B cell (primary cell): ENCODE measurements around the gene COTL1. TPM values are rescaled to one million over a fixed set of nuclear protein-coding genes. Genes with fewer than 3 reads are reported as not detected.

ENCODE experiments used
- ATAC-seq: fragments of 200-7000 bp; cut with Tn5 transposase; one replicate; pipeline ENCODE4 v1.10.0; 2021; ENCODE audit warnings: low read depth, mild to moderate bottlenecking, moderate number of reproducible peaks, moderate library complexity
- CTCF ChIA-PET: fragments of 350-600 bp; sonication (Branson Sonifier 250); formaldehyde crosslinking; loops from one replicate; lab custom pipeline; 2021; ENCODE audit warnings: antibody characterized with exemption, inconsistent platforms; lab: Charles Lee
- POLR2A ChIA-PET: fragments of 350-600 bp; sonication (Branson Sonifier 250); formaldehyde crosslinking; loops from one replicate; lab custom pipeline; 2021; ENCODE audit warnings: antibody characterized with exemption; lab: Charles Lee
- DNase-seq: peaks from one replicate; pipeline ENCODE4 v3.0.0; 2013
- H2AFZ ChIP-seq: 2 replicates; pipeline ENCODE4 v1.6.1; 2012; ENCODE audit warnings: mild to moderate bottlenecking, low read depth, low read length; ENCODE audit not compliant: insufficient read depth, poor library complexity, severe bottlenecking
- H3K27ac ChIP-seq, 2 donors: 1 replicate in 1 of 2; 2 replicates in 1 of 2; pipeline ENCODE4 v1.5.1; 2012 to 2013; ENCODE audit warnings: low read length in 2 of 2, mild to moderate bottlenecking in 2 of 2, moderate library complexity in 1 of 2
- H3K27me3 ChIP-seq, 4 experiments: fragments of 200-600 bp in 1 of 4; sonication (generic) in 1 of 4; replicated peaks in 1 of 4; 1 replicate in 2 of 4; 2 replicates in 2 of 4; pipeline versions ENCODE4 v1.6.1 to v1.7.0; 2013 to 2016; ENCODE audit warnings: low read length in 3 of 4, mild to moderate bottlenecking in 2 of 4, mixed read lengths in 1 of 4, moderate library complexity in 1 of 4; ENCODE audit not compliant: insufficient read depth in 4 of 4, control insufficient read depth in 3 of 4; ENCODE audit errors: control extremely low read depth in 1 of 4
- H3K36me3 ChIP-seq, 2 experiments: replicated peaks in 1 of 2; 1 replicate in 1 of 2; 2 replicates in 1 of 2; pipeline versions ENCODE4 v1.6.1 to v1.7.1; 2013; ENCODE audit warnings: low read length in 1 of 2; ENCODE audit not compliant: insufficient read depth in 2 of 2, control insufficient read depth in 1 of 2; ENCODE audit errors: control extremely low read depth in 1 of 2, extremely low read depth in 1 of 2
- H3K4me1 ChIP-seq, 2 donors: fragments of 200-600 bp in 1 of 2; sonication (generic) in 1 of 2; 1 replicate in 1 of 2; 2 replicates in 1 of 2; pipeline versions ENCODE4 v1.5.1 to v1.6.1; 2013 to 2017; ENCODE audit warnings: low read length in 2 of 2; ENCODE audit not compliant: control insufficient read depth in 2 of 2, insufficient read depth in 2 of 2
- H3K4me2 ChIP-seq: replicated peaks from 2 replicates; pipeline ENCODE3; 2012; ENCODE audit warnings: mild to moderate bottlenecking, low read depth, low read length; ENCODE audit not compliant: poor library complexity, severe bottlenecking
- H3K4me3 ChIP-seq, 5 experiments: fragments of 200-600 bp in 1 of 5; sonication (generic) in 1 of 5; 1 replicate in 3 of 5; 2 replicates in 2 of 5; pipeline versions ENCODE4 v1.5.1 to v1.7.0; 2011 to 2016; ENCODE audit warnings: low read length in 4 of 5, mild to moderate bottlenecking in 4 of 5, low read depth in 2 of 5, control low read depth in 1 of 5, moderate library complexity in 1 of 5; ENCODE audit not compliant: insufficient read depth in 1 of 5; ENCODE audit errors: control extremely low read depth in 1 of 5, extremely low read depth in 1 of 5
- H3K79me2 ChIP-seq: fragments of 200-600 bp; sonication (generic); one replicate; pipeline ENCODE4 v1.6.0; 2016; ENCODE audit warnings: low read length; ENCODE audit not compliant: control insufficient read depth, insufficient read depth
- H3K9ac ChIP-seq: fragments of 200-600 bp; sonication (generic); 2 replicates; pipeline ENCODE4 v1.6.1; 2017; ENCODE audit warnings: mild to moderate bottlenecking, low read length, moderate library complexity
- H3K9me3 ChIP-seq, 3 donors: one replicate each; pipeline versions ENCODE4 v1.6.1 to v1.7.1; 2013; ENCODE audit warnings: low read length in 2 of 3; ENCODE audit not compliant: control insufficient read depth in 2 of 3, insufficient read depth in 1 of 3; ENCODE audit errors: control extremely low read depth in 1 of 3
- H4K20me1 ChIP-seq: 2 replicates; pipeline ENCODE4 v1.6.0; 2012; ENCODE audit warnings: mild to moderate bottlenecking, low read length; ENCODE audit not compliant: insufficient read depth, control insufficient read depth, poor library complexity, severe bottlenecking
- H3K27ac Mint-ChIP-seq: one replicate; pipeline ENCODE4 v1.8.0; 2021; ENCODE audit warnings: mixed read lengths
- H3K27me3 Mint-ChIP-seq: one replicate; pipeline ENCODE4 v1.8.0; 2021; ENCODE audit warnings: mixed read lengths
- H3K4me1 Mint-ChIP-seq: one replicate; pipeline ENCODE4 v1.8.0; 2021; ENCODE audit warnings: mixed read lengths
- H3K4me3 Mint-ChIP-seq: one replicate; pipeline ENCODE4 v1.8.0; 2021; ENCODE audit warnings: mixed read lengths
- H3K9me3 Mint-ChIP-seq: one replicate; pipeline ENCODE4 v1.8.0; 2022; ENCODE audit warnings: mixed read lengths; ENCODE audit not compliant: insufficient read depth
- EZH2 ChIP-seq: IDR thresholded peaks from 2 replicates; pipeline ENCODE4 v1.6.1; 2012; ENCODE audit warnings: borderline replicate concordance, low read depth, mild to moderate bottlenecking, moderate library complexity, low read length; ENCODE audit not compliant: insufficient read depth, poor library complexity, severe bottlenecking
- WGBS: methylation state at CpG from one replicate; pipeline ENCODE4 v1.1.5; 2013; ENCODE audit warnings: missing lambda C conversion rate; ENCODE audit not compliant: insufficient coverage; 5-methylcytosine and 5-hydroxymethylcytosine counted together
- intact Hi-C: fragments of 100-400 bp; cut with micrococcal nuclease; formaldehyde crosslinking; loops from one replicate; pipeline ENCODE4 v1.10.0; 2022
- polyA plus RNA-seq: library from polyadenylated mRNA; depleted of rRNA; stranded (reverse); fragments of >200 nt; gene quantifications from 2 replicates; pipeline ENCODE4 v1.2.3, GENCODE V29; 2012
- total RNA-seq, 2 donors: library from RNA; stranded (reverse); fragments of 120-200 nt in 1 of 2; gene quantifications; 1 replicate in 1 of 2; 2 replicates in 1 of 2; pipeline versions ENCODE4 v1.2.3 to v1.2.4, GENCODE V29; 2013 to 2022
- TF ChIP-seq, protein P1 (sequence below): fragments of 200-600 bp; IDR thresholded peaks from one replicate; pipeline ENCODE4 v1.8.0; 2022; ENCODE audit warnings: antibody characterized with exemption, mild to moderate bottlenecking

Gene COTL1
- total and polyA plus RNA-seq, 2 donors (not counting 1 experiment from before 2014, with no cell fraction given) = 158 to 264 TPM

DNA sequence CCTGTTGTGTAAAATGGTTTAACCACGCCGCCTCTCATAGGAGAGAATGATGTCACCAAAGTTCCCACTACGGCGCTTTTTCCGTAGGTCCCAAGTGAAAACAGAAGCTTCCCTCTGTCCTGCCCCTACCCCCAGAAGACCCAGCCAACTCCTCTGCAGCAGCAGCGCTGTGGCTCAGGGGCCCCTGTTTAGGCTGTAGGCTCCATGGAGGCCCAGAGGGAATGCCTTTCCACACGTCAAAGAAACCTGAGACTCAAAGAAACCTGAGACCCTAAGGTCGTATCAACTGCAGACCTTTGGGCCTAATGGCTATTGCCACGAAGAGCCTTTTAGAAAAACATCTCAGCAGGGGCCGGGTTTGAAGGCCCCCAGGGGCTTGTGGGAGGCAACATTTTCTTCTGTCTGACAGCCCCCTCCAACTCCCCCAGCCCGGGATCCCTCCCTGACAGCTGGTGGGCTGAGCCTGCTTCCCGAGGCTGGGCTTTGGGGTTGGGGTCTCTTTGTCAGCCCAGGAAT lies 70.3 kb downstream of the COTL1 start:
- Histone ChIP-seq H3K27me3 (peaks cover 0 to 13% (median 5%) of the 10 kb centered on the region in 4 experiments), H3K4me1 (peaks cover 10 to 18% of the 10 kb centered on the region in 2 donors), H2AFZ (no peak overlapping the region), H3K4me2 (no peak overlapping the region), H3K9ac (no peak overlapping the region), H4K20me1 (no peaks in the 10 kb centered on the region), H3K36me3 (no peaks in the 10 kb centered on the region), H3K27ac (no peak overlapping the region), H3K9me3 (no peaks in the 10 kb centered on the region), H3K4me3 (no peak overlapping the region), H3K79me2 (no peaks in the 10 kb centered on the region)
- H3K27ac Mint-ChIP-seq = no peak overlapping the region
- ChIA-PET POLR2A (no interaction called here), CTCF (no interaction called here)
- no peaks in the 10 kb centered on the region for H3K9me3 Mint-ChIP-seq
- no peak overlapping the region for H3K4me3 Mint-ChIP-seq
- no peak for ATAC-seq
- intact Hi-C loops = no loop called here
- TF ChIP-seq, protein P1, sequence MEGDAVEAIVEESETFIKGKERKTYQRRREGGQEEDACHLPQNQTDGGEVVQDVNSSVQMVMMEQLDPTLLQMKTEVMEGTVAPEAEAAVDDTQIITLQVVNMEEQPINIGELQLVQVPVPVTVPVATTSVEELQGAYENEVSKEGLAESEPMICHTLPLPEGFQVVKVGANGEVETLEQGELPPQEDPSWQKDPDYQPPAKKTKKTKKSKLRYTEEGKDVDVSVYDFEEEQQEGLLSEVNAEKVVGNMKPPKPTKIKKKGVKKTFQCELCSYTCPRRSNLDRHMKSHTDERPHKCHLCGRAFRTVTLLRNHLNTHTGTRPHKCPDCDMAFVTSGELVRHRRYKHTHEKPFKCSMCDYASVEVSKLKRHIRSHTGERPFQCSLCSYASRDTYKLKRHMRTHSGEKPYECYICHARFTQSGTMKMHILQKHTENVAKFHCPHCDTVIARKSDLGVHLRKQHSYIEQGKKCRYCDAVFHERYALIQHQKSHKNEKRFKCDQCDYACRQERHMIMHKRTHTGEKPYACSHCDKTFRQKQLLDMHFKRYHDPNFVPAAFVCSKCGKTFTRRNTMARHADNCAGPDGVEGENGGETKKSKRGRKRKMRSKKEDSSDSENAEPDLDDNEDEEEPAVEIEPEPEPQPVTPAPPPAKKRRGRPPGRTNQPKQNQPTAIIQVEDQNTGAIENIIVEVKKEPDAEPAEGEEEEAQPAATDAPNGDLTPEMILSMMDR = no peak
- TF ChIP-seq EZH2 = no peak
- H3K4me1 Mint-ChIP-seq = peaks cover 13% of the 10 kb centered on the region
- WGBS = 77% methylated on average over 9 of the region's 12 CpGs
- peaks cover 11% of the 10 kb centered on the region for H3K27me3 Mint-ChIP-seq
- no peak for DNase-seq

DNA sequence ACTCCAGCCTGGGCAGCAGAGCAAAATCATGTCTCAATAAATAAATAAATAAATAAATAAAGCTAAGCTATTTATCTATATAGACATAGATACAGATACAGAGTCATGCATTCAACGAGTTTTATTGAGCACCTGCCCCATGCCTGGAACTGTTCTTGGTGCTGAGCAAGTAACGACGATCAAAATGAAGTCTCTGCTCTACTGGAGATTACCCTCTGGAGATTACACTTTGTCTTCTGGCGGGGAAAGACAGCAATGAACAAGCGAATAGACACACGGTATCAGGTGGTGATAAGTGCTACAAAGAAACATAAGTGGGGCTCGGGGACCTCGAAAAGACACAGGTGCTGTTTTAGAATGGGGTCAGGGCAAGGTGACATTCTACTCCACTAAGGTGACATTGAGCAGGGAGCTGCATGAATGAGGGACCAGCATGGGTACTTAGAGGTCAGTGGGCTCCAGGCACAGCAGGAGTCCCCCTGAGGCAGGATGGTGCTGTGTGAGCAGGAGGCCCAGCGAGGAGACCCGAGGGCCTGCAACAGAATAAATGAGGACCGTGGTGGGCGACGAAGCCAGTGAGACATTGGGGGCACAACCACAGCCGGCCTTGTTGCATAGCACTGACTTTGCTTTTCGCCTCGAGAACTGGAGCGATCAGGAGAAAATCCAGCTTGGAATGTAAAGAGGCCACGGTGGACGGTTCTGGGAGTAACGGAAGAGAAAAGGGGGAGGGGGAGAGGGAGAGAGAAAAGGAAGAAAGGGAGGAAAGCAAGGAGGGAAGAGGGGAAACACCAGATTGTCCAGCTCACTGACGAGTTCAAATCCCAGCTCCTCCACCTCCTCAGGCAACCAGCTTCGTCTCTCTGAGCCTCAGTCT lies 71.0 kb downstream of the COTL1 start:
- Histone ChIP-seq H3K4me3 (no peak overlapping the region), H3K36me3 (no peaks in the 10 kb centered on the region), H3K79me2 (no peaks in the 10 kb centered on the region), H3K9me3 (no peaks in the 10 kb centered on the region), H3K27ac (no peak overlapping the region), H2AFZ (no peak overlapping the region), H3K9ac (no peak overlapping the region), H3K4me2 (no peak overlapping the region), H4K20me1 (no peaks in the 10 kb centered on the region), H3K27me3 (peaks cover 0 to 13% (median 5%) of the 10 kb centered on the region in 4 experiments), H3K4me1 (peaks cover 7 to 12% of the 10 kb centered on the region in 2 donors)
- WGBS = 86% methylated on average over 17 of the region's 22 CpGs
- TF ChIP-seq EZH2 = no peak
- TF ChIP-seq, protein P1 = no peak
- ATAC-seq = no peak
- intact Hi-C loops = no loop called here
- Mint-ChIP-seq H3K4me3 (no peak overlapping the region), H3K9me3 (no peaks in the 10 kb centered on the region), H3K4me1 (peaks cover 7% of the 10 kb centered on the region), H3K27ac (no peak overlapping the region), H3K27me3 (peaks cover 11% of the 10 kb centered on the region)
- CTCF ChIA-PET = no interaction called here
- no peak for DNase-seq
- POLR2A ChIA-PET = no interaction called here
